Epithelial cell of proximal tubule (primary cell): ENCODE data around the gene GLP2R. TPM values are rescaled to one million over a fixed set of nuclear protein-coding genes. Genes with fewer than 3 reads are reported as not detected.
A peak's percentile ranks its signal among the peaks of the same experiment; 100 is the strongest.

Experiments used
- DNase-seq: peaks from one replicate; pipeline ENCODE4 v3.0.0-alpha.2; 2011; ENCODE audit warnings: low read depth
- H3K4me3 ChIP-seq: 2 replicates; pipeline ENCODE4 v1.5.1; 2011; ENCODE audit warnings: low read depth, mild to moderate bottlenecking, low read length
- CTCF ChIP-seq: conservative IDR thresholded peaks from 2 replicates; pipeline ENCODE4 v1.5.1; 2012; ENCODE audit warnings: low read depth, mild to moderate bottlenecking, low read length
- total RNA-seq: library from RNA; depleted of rRNA; stranded (reverse); fragments of >200 nt; gene quantifications from 2 replicates; pipeline ENCODE4 v1.2.3, GENCODE V29; 2015

Gene GLP2R
- total RNA-seq, 1 donor from 2014 or later = 0.23 TPM

- no peak overlapping the region for H3K4me3 ChIP-seq
- DNase-seq = no peak
- TF ChIP-seq CTCF = no peak
These were observed 68.5 kb downstream of the GLP2R start for GRCh38 chr17:9894231-9894630.

GRCh38 chr17:9895923-9896322 lies 70.2 kb downstream of the GLP2R start:
- no peak for DNase-seq
- H3K4me3 ChIP-seq = no peak overlapping the region
- TF ChIP-seq CTCF = no peak

GRCh38 chr17:9897372-9897968 lies 71.7 kb downstream of the GLP2R start:
- DNase-seq = no peak
- no peak for TF ChIP-seq CTCF
- H3K4me3 ChIP-seq = no peak overlapping the region

- DNase-seq = no peak
These were observed 73.1 kb downstream of the GLP2R start for GRCh38 chr17:9898812-9899211.

GRCh38 chr17:9899280-9900043 lies 73.7 kb downstream of the GLP2R start:
- TF ChIP-seq CTCF = no peak
- no peak for DNase-seq
- H3K4me3 ChIP-seq = no peak overlapping the region

More at GRCh38 chr17:9898812-9899211, 73.1 kb downstream of the GLP2R start:
- TF ChIP-seq CTCF = no peak
- H3K4me3 ChIP-seq = no peak overlapping the region

- no peak overlapping the region for H3K4me3 ChIP-seq
- no peak for DNase-seq
- TF ChIP-seq CTCF = no peak
These were observed 74.4 kb downstream of the GLP2R start for GRCh38 chr17:9900044-9900594.

GRCh38 chr17:9900784-9901183 lies 75.1 kb downstream of the GLP2R start:
- DNase-seq = peak; percentile 32
- H3K4me3 ChIP-seq = no peak overlapping the region
- TF ChIP-seq CTCF = no peak
